Measurements from ENCODE around the gene LIME1. TPM values are rescaled to one million over a fixed set of nuclear protein-coding genes. Genes with fewer than 3 reads are reported as not detected.

The LIME1 gene
- total and polyA plus RNA-seq, 10 of the 15 experiments (the other 5 are each of a cell fraction or from before 2014, with no cell fraction given): 0.35 to 154 (median 49.9) TPM

- TF ChIP-seq ATF7 (IDR thresholded peaks at IDR 0.05; ENCODE audit: low read depth) (no peak), POLR2A (IDR thresholded peaks at IDR 0.05; ENCODE audit: low read depth, low read length) (0 out of 2 replicates have a peak, but pooled peaks have one; percentile 1)
- Histone ChIP-seq H3K4me2 (ENCODE audit: control insufficient read depth, insufficient read depth) (no peak overlapping the region), H3K4me3 (no peak overlapping the region), H2AFZ (ENCODE audit: control insufficient read depth, low read depth, low read length) (no peak overlapping the region), H3K27ac (ENCODE audit: control insufficient read depth, insufficient read depth) (no peak overlapping the region), H3K9me3 (replicated peaks; ENCODE audit: control insufficient read depth, insufficient read depth, low read length) (no peaks in the 10 kb centered on the region), H4K20me1 (ENCODE audit: control insufficient read depth, insufficient read depth) (no peaks in the 10 kb centered on the region), H3K9ac (ENCODE audit: control insufficient read depth, insufficient read depth, low read length) (no peak overlapping the region), H3K4me1 (ENCODE audit: control insufficient read depth, insufficient read depth, low read length) (peaks cover 18% of the 10 kb centered on the region), H3K36me3 (ENCODE audit: control insufficient read depth in 2 of 2, insufficient read depth in 2 of 2, low read length in 1 of 2) (peaks cover 5 to 7% of the 10 kb centered on the region in 2 experiments; a peak in 3 of 4 replicates), H3K79me2 (ENCODE audit: control insufficient read depth, insufficient read depth, low read length) (peaks cover under 1% of the 10 kb centered on the region), H3K27me3 (replicated peaks in 1 of 2; ENCODE audit: control insufficient read depth in 2 of 2, insufficient read depth in 2 of 2, low read length in 1 of 2) (no peaks in the 10 kb centered on the region)
- SMC1A ChIA-PET (ENCODE audit: uncharacterized antibody, unreplicated experiment): no interaction called here
- POLR2A ChIA-PET: interaction anchor here (0.6 kb wide), 1 partner anchor 191 kb away, joined by 4 read pairs; no protein-coding TSS in a partner anchor
- no TSS peak for BruUV-seq (replicated peaks)
- CTCF ChIA-PET: no interaction called here
- 40% methylated on average over 5 of the region's 5 CpGs for WGBS (ENCODE audit: insufficient coverage, insufficient replicate concordance, low lambda C conversion rate, missing lambda C conversion rate)
- FAIRE-seq (no peak), ATAC-seq (no peak), DNase-seq (ENCODE audit: low read depth, low spot score) (no peak)
- RAD21 ChIA-PET (ENCODE audit: unreplicated experiment): no interaction called here
- in situ Hi-C loops (cut with MboI): no loop called here
- intact Hi-C loops (cut with micrococcal nuclease; ENCODE audit: unreplicated experiment): no loop called here
Observed at GRCh38 chr20:63701051-63701328, 35.5 kb upstream of the LIME1 start.

GRCh38 chr20:63701329-63702035 is 35.0 kb upstream of the LIME1 start:
- H3K9me3 ChIP-seq (replicated peaks; ENCODE audit: control insufficient read depth, insufficient read depth, low read length): no peaks in the 10 kb centered on the region
- TF ChIP-seq POLR2AphosphoS5 (IDR thresholded peaks at IDR 0.05; ENCODE audit: low read length) (peak; percentile 18; the same call in 1 of the 2 replicates), BRCA1 (IDR thresholded peaks at IDR 0.05; ENCODE audit: low read depth, low read length) (no peak)
- FAIRE-seq (no peak), ATAC-seq (no peak), DNase-seq (ENCODE audit: low read depth, low spot score) (no peak)
- H3K79me2 ChIP-seq (ENCODE audit: control insufficient read depth, insufficient read depth, low read length): peaks cover 6% of the 10 kb centered on the region
- in situ Hi-C loops (cut with MboI): no loop called here
- no TSS peak for BruUV-seq (replicated peaks)
- CTCF ChIA-PET: no interaction called here
- H3K4me1 ChIP-seq (ENCODE audit: control insufficient read depth, insufficient read depth, low read length): peaks cover 23% of the 10 kb centered on the region
- H3K4me2 ChIP-seq (ENCODE audit: control insufficient read depth, insufficient read depth): no peak overlapping the region
- 60% methylated on average over 12 of the region's 14 CpGs for WGBS (ENCODE audit: insufficient coverage, insufficient replicate concordance, low lambda C conversion rate, missing lambda C conversion rate)
- H4K20me1 ChIP-seq (ENCODE audit: control insufficient read depth, insufficient read depth): no peaks in the 10 kb centered on the region
- no peaks in the 10 kb centered on the region for H3K27me3 ChIP-seq (replicated peaks in 1 of 2; ENCODE audit: control insufficient read depth in 2 of 2, insufficient read depth in 2 of 2, low read length in 1 of 2)
- no peak overlapping the region for H3K9ac ChIP-seq (ENCODE audit: control insufficient read depth, insufficient read depth, low read length)
- no peak overlapping the region for H3K4me3 ChIP-seq
- POLR2A ChIA-PET: interaction anchor here (0.6 kb wide), 1 partner anchor 190 kb away, joined by 4 read pairs; no protein-coding TSS in a partner anchor
- SMC1A ChIA-PET (ENCODE audit: uncharacterized antibody, unreplicated experiment): interaction anchor here (0.9 kb wide), 1 partner anchor 164 kb away, joined by 3 read pairs; the partner anchor contains the start of gene TPD52L2
- H3K27ac ChIP-seq (ENCODE audit: control insufficient read depth, insufficient read depth): no peak overlapping the region
- peaks cover 5 to 7% of the 10 kb centered on the region in 2 experiments; a peak in 3 of 4 replicates for H3K36me3 ChIP-seq (ENCODE audit: control insufficient read depth in 2 of 2, insufficient read depth in 2 of 2, low read length in 1 of 2)
- intact Hi-C loops (cut with micrococcal nuclease; ENCODE audit: unreplicated experiment): no loop called here
- RAD21 ChIA-PET (ENCODE audit: unreplicated experiment): interaction anchor here (0.5 kb wide), 1 partner anchor 27 kb away, joined by 4 read pairs; no protein-coding TSS in a partner anchor
- H2AFZ ChIP-seq (ENCODE audit: control insufficient read depth, low read depth, low read length): no peak overlapping the region

Data from GM12878 (cell line).